ENCODE data around the gene TAPBP. TPM values are rescaled to one million over a fixed set of nuclear protein-coding genes. Genes with fewer than 3 reads are reported as not detected.

Gene TAPBP
- total RNA-seq, 4 donors from 2014 or later, result 68.1 to 101 (median 77.0) TPM

DNA sequence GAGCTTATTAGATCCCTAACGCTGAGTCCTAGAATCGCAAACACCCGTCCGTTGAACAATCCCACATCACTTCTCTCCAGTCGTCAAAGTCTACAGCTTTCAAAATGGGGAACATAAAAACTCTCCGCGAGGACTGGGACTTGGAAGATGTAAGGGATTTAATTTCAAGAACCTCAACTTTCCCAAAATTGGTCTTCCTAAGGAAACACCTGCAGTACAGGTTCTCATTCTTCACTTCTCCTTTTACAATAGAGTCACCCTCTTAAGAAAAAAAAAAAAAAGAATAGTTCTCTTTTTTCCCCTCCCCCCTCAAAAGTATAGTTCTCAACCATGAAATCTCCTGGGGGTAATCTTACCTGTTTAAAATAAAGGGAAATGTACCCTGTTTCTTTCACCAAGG lies 10.2 kb upstream of the TAPBP start:
- DNase-seq, result no peak
- Histone ChIP-seq H3K9me3 (no peaks in the 10 kb centered on the region), H3K27me3 (no peaks in the 10 kb centered on the region), H3K36me3 (peaks cover 19 to 25% (median 19%) of the 10 kb centered on the region in 3 donors), H3K4me1 (peaks cover 32 to 46% (median 34%) of the 10 kb centered on the region in 3 donors), H3K27ac (peak overlapping the region; percentile 93 to 97 (median 96)), H3K4me3 (peak overlapping the region in 3 of 4 donors; percentile 86 to 92 (median 91))
- intact Hi-C loops (cut with DNase I), result no loop called here
- TF ChIP-seq, protein P1, sequence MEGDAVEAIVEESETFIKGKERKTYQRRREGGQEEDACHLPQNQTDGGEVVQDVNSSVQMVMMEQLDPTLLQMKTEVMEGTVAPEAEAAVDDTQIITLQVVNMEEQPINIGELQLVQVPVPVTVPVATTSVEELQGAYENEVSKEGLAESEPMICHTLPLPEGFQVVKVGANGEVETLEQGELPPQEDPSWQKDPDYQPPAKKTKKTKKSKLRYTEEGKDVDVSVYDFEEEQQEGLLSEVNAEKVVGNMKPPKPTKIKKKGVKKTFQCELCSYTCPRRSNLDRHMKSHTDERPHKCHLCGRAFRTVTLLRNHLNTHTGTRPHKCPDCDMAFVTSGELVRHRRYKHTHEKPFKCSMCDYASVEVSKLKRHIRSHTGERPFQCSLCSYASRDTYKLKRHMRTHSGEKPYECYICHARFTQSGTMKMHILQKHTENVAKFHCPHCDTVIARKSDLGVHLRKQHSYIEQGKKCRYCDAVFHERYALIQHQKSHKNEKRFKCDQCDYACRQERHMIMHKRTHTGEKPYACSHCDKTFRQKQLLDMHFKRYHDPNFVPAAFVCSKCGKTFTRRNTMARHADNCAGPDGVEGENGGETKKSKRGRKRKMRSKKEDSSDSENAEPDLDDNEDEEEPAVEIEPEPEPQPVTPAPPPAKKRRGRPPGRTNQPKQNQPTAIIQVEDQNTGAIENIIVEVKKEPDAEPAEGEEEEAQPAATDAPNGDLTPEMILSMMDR (IDR thresholded peaks at IDR 0.05), result no peak
- no peak for TF ChIP-seq POLR2A (IDR thresholded peaks at IDR 0.05)
- WGBS, 2 donors, result 24 to 27% methylated on average over 7 of the region's 7 CpGs

DNA sequence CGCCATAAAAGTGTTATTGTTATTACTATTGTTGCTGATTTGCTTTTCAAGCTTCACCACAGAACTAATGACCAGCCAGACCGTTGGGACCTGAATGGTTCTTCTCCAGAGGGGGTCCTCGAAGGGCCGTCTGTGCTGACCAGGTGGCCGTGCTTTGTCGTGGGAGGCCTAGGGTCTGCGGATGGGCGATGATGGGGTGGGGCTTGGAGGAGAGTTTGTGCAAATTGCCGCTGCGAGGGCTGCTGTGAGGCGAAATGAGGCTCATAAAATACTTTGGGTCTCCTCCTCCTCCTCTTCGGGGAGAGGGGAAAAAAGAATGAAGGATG lies 9.7 kb upstream of the TAPBP start:
- peaks cover 19 to 30% (median 22%) of the 10 kb centered on the region in 3 donors for H3K36me3 ChIP-seq
- no peak for TF ChIP-seq POLR2A (IDR thresholded peaks at IDR 0.05)
- TF ChIP-seq, protein P1 (IDR thresholded peaks at IDR 0.05), result no peak
- H3K9me3 ChIP-seq, result no peaks in the 10 kb centered on the region
- peaks cover 32 to 51% (median 39%) of the 10 kb centered on the region in 3 donors for H3K4me1 ChIP-seq
- peak overlapping the region; percentile 93 to 97 (median 96) for H3K27ac ChIP-seq
- H3K4me3 ChIP-seq, result peak overlapping the region; percentile 70 to 92 (median 88)
- no peak for DNase-seq
- WGBS, 2 donors, result 0 to 2% methylated on average over 9 to 11 of the region's 12 CpGs
- H3K27me3 ChIP-seq, result no peaks in the 10 kb centered on the region
- intact Hi-C loops (cut with DNase I), result no loop called here

DNA sequence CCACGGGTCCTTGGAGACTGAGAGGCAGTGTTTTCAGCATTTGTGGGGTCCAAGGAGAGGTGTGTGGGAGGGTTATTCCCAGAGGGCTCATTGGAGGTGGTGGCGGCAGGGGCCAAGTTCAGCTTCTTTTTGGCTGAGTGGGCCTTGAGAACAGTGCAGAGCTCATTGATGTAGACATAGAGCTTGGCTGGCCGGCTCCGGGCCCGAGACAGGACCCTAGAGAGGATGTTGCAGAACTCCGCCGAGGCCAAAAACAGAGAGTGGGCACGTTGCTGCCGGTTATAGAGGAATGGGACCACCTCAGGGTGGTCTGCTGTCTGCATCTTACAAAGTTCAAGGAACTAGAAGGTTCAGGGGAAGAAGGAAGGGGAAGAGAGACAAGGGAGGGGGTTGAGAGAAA lies 7.3 kb upstream of the TAPBP start:
- no peak for TF ChIP-seq POLR2A (IDR thresholded peaks at IDR 0.05)
- TF ChIP-seq, protein P1 (IDR thresholded peaks at IDR 0.05), result no peak
- WGBS, 2 donors, result 75 to 80% methylated on average over 4 of the region's 9 CpGs
- H3K36me3 ChIP-seq, result peaks cover 19 to 36% (median 22%) of the 10 kb centered on the region in 3 donors
- H3K27me3 ChIP-seq, result no peaks in the 10 kb centered on the region
- H3K4me1 ChIP-seq, result peaks cover 43 to 68% (median 53%) of the 10 kb centered on the region in 3 donors
- peak overlapping the region in 2 of 4 donors; percentile 86 to 91 for H3K4me3 ChIP-seq
- intact Hi-C loops (cut with DNase I), result no loop called here
- no peak for DNase-seq
- no peaks in the 10 kb centered on the region for H3K9me3 ChIP-seq
- peak overlapping the region; percentile 93 to 97 (median 96) for H3K27ac ChIP-seq

DNA sequence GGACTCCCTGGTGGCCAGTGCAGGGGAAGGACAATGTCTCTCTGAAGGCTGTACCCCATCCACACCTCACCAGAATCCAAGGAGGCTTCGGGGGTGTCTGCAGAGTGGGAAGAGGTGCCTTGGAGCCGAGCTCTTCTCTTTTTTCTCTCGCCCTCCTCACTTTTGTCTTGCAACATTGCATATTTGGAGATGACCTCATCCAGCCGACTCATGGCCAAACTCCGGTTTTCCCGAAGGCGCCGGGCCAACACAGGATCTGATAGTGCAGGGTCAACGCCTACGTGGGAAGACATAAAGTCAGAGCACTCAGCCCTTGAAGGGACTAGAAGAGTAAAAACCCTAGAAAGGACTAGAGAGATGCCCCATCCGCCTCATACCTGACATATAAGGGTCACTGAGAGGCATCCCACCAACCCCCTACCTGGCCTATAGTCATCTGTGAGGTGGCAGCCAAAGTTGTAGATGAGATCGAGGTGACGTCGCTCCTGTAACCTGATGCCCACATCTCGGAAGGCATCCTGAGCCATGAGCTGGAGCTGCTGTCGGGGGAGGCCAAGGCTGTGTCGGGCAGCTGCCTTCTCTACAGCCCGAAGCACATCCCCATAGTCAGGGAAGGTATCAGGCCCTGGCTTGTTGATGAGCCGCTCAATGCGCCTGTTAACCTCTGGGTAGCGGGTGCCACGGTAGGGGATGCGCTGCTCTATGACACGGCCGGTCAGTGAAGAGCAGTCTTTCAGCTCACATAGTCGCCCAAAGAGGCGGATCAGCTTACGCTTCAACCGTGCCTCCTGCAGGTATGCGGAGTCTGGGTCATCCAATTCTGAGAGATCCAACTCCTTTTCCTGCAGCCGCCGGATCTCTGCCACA lies 6.7 kb upstream of the TAPBP start:
- Histone ChIP-seq H3K36me3 (peaks cover 19 to 43% (median 22%) of the 10 kb centered on the region in 3 donors), H3K4me1 (peaks cover 47 to 75% (median 56%) of the 10 kb centered on the region in 3 donors), H3K9me3 (no peaks in the 10 kb centered on the region), H3K4me3 (peak overlapping the region in 1 of 4 donors; percentile 4), H3K27me3 (no peaks in the 10 kb centered on the region), H3K27ac (peak overlapping the region in 3 of 4 donors; percentile 57 to 97 (median 77))
- TF ChIP-seq POLR2A (IDR thresholded peaks at IDR 0.05), result no peak
- TF ChIP-seq, protein P1 (IDR thresholded peaks at IDR 0.05), result no peak
- WGBS, 2 donors, result 46 to 58% methylated on average over 11 to 25 of the region's 32 CpGs
- intact Hi-C loops (cut with DNase I), result no loop called here
- DNase-seq, result no peak

DNA sequence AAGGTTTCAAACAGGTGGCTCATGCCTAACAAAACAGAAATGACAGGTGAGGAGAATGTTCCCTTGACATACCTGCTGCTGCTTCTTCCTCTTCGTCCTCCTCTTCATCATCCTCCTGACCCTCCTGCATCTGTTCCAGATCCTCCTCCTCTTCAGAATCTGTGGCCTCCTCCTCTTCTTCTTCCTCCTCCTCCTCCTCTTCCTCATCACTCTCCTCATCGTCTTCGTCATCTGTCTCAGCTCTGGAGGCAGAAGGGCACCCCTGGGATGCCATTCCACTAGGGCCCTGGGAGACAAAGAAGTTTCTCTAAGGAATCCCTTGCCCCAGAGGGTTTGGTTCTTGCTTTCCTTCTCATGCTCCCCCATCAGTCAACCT lies 6.0 kb upstream of the TAPBP start:
- Histone ChIP-seq H3K4me3 (no peak overlapping the region), H3K9me3 (no peaks in the 10 kb centered on the region), H3K36me3 (peaks cover 19 to 43% (median 22%) of the 10 kb centered on the region in 3 donors), H3K4me1 (peaks cover 53 to 81% (median 62%) of the 10 kb centered on the region in 3 donors), H3K27ac (peak overlapping the region in 3 of 4 donors; percentile 57 to 97 (median 77)), H3K27me3 (no peaks in the 10 kb centered on the region)
- no peak for DNase-seq
- TF ChIP-seq, protein P1 (IDR thresholded peaks at IDR 0.05), result no peak
- TF ChIP-seq POLR2A (IDR thresholded peaks at IDR 0.05), result no peak
- 77 to 87% methylated on average over 3 of the region's 3 CpGs for WGBS, 2 donors
- intact Hi-C loops (cut with DNase I), result no loop called here
